Mammary epithelial cell (primary cell): Measurements from ENCODE around the gene ZBTB39.

ENCODE experiments used
- EZH2 ChIP-seq: IDR thresholded peaks from 2 replicates; pipeline ENCODE4 v1.6.1; 2012; ENCODE audit warnings: low read length, inconsistent platforms, borderline replicate concordance
- TF ChIP-seq, protein P1 (sequence below), 2 donors: IDR thresholded peaks in 1 of 2; conservative IDR thresholded peaks in 1 of 2; 2 replicates each; pipeline ENCODE4 v1.5.1; 2011 to 2012; ENCODE audit warnings: inconsistent platforms in 2 of 2, low read length in 2 of 2, mild to moderate bottlenecking in 2 of 2, control low read depth in 1 of 2, low read depth in 1 of 2; ENCODE audit not compliant: insufficient read depth in 1 of 2; ENCODE audit errors: extremely low read depth in 1 of 2

DNA sequence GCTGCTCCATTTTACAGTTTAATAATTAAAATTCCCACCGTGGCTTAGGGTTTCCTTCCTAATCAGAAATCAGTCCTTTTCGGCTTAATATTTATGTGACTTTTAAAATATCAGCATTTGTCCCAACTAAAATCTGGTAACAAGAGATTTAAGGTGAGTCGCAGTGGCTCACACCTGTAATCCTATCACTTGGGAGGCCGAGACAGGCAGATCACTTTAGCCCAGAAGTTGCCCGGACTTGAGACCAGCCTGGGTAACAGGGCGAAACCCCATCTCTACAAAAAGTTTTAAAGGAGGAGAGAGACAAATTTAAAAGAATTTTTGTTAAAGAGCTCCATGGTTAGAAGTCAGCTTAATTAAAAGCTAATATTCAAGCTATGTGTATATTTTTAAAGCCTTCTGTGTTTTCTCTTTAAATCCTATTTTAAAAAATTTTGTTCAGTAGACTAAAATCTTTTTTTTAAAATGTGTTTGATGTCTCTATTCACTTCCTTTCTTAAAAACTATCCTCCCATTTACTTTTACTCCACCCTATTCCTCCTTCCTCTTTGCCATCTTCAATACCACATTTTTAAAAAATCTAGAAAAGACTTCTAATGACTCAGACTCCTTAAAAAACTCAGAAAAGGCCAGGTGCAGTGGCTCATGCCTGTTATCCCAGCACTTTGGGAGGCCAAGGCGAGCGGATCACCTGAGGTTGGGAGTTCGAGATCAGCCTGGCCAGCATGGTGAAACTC, 13.8 kb upstream of the ZBTB39 start:
- TF ChIP-seq, protein P1, sequence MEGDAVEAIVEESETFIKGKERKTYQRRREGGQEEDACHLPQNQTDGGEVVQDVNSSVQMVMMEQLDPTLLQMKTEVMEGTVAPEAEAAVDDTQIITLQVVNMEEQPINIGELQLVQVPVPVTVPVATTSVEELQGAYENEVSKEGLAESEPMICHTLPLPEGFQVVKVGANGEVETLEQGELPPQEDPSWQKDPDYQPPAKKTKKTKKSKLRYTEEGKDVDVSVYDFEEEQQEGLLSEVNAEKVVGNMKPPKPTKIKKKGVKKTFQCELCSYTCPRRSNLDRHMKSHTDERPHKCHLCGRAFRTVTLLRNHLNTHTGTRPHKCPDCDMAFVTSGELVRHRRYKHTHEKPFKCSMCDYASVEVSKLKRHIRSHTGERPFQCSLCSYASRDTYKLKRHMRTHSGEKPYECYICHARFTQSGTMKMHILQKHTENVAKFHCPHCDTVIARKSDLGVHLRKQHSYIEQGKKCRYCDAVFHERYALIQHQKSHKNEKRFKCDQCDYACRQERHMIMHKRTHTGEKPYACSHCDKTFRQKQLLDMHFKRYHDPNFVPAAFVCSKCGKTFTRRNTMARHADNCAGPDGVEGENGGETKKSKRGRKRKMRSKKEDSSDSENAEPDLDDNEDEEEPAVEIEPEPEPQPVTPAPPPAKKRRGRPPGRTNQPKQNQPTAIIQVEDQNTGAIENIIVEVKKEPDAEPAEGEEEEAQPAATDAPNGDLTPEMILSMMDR (conservative IDR thresholded peaks at IDR 0.05 in 1 of 2, IDR thresholded peaks at IDR 0.05 in 1 of 2; ENCODE audit: extremely low read depth in 1 of 2, insufficient read depth in 1 of 2, low read depth in 1 of 2, low read length in 2 of 2): no peak
- no peak for TF ChIP-seq EZH2
